ENCODE results near the gene QRICH2. TPM values are rescaled to one million over a fixed set of nuclear protein-coding genes. Genes with fewer than 3 reads are reported as not detected.

The QRICH2 gene
- total RNA-seq, 1 donor from 2014 or later, result 15.0 TPM

- Mint-ChIP-seq H3K27me3 (ENCODE audit: unreplicated experiment) (peaks cover 33% of the 10 kb centered on the region), H3K36me3 (ENCODE audit: low read depth, unreplicated experiment) (peaks cover 4% of the 10 kb centered on the region), H3K9me3 (ENCODE audit: unreplicated experiment) (no peaks in the 10 kb centered on the region), H3K4me3 (ENCODE audit: unreplicated experiment) (peak overlapping the region; percentile 94), H3K27ac (ENCODE audit: unreplicated experiment) (peak overlapping the region; percentile 97), H3K4me1 (ENCODE audit: unreplicated experiment) (peaks cover 43% of the 10 kb centered on the region)
- no peak for DNase-seq (ENCODE audit: low spot score)
- TF ChIP-seq, protein P1, sequence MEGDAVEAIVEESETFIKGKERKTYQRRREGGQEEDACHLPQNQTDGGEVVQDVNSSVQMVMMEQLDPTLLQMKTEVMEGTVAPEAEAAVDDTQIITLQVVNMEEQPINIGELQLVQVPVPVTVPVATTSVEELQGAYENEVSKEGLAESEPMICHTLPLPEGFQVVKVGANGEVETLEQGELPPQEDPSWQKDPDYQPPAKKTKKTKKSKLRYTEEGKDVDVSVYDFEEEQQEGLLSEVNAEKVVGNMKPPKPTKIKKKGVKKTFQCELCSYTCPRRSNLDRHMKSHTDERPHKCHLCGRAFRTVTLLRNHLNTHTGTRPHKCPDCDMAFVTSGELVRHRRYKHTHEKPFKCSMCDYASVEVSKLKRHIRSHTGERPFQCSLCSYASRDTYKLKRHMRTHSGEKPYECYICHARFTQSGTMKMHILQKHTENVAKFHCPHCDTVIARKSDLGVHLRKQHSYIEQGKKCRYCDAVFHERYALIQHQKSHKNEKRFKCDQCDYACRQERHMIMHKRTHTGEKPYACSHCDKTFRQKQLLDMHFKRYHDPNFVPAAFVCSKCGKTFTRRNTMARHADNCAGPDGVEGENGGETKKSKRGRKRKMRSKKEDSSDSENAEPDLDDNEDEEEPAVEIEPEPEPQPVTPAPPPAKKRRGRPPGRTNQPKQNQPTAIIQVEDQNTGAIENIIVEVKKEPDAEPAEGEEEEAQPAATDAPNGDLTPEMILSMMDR (IDR thresholded peaks at IDR 0.05; ENCODE audit: unreplicated experiment), result no peak
Observed at GRCh38 chr17:76267051-76267576, 41.0 kb downstream of the QRICH2 start.

DNA sequence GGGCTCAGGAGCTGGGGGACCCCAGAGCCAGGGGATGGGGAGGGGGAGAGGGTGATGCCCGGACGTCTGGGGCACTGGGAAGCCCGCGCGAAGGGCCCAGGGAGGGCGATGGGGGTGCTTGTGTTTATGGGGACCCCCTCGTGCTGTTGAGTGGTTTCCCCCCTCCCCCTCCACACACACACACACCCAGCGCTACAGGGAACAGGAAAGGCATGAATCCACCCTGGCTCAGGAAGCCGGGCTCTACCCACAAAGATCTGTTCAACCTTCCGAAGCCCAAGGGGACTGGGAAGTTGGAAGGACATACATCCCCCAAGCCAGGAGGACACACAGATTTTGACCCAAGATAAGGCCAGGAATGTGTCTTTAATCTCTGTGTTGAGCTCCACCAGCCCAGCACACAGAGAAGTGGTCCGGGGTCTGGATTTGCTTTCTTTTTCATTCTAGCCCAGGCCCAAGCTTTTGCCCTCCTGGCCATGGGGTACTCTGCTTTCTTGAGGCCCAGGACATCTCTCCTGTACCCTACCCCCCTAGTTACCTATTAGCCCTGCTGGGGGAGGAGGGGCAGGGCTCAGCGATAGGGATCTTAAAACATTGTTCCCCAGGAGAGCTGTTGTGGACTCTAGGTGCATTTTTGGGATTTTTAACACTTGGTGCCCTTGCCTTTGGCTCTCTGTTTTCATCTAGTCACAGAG, 41.7 kb downstream of the QRICH2 start:
- no peak for DNase-seq (ENCODE audit: low spot score)
- peak overlapping the region; percentile 94 for H3K4me3 Mint-ChIP-seq (ENCODE audit: unreplicated experiment)
- no peaks in the 10 kb centered on the region for H3K9me3 Mint-ChIP-seq (ENCODE audit: unreplicated experiment)
- peaks cover 4% of the 10 kb centered on the region for H3K36me3 Mint-ChIP-seq (ENCODE audit: low read depth, unreplicated experiment)
- TF ChIP-seq, protein P1 (IDR thresholded peaks at IDR 0.05; ENCODE audit: unreplicated experiment), result no peak
- peaks cover 50% of the 10 kb centered on the region for H3K4me1 Mint-ChIP-seq (ENCODE audit: unreplicated experiment)
- H3K27me3 Mint-ChIP-seq (ENCODE audit: unreplicated experiment), result peaks cover 33% of the 10 kb centered on the region
- H3K27ac Mint-ChIP-seq (ENCODE audit: unreplicated experiment), result peak overlapping the region; percentile 97

DNA sequence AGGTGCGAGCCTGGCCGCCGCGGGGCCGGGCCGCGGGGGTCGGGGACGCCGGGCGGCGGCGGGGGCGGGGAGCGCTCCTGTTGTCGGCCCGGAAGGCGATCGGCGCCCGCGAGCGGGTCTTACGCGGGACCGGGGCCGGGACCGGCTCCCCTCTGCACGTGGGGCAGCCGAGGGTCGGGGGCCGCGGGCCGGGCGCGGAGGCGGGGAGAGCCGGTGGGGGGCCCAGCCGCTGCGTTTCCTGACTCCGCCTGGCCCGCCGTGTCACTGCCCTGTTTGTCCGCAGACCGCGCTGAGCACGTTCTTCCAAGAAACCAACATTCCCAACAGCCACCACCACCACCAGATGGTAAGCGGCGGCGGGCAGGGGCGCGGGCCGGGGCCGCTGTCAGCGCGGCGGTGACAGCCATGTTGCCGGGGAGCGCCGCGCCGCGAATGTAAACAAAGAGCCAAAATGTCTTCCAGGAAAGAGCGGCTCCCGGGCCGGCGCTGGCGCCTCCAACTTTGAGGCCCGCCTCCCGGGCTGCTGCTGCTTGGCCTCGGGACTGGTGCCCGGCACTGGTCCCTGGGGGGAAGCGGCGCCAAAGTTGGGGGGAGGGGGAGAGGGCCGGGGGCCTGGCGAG, 42.3 kb downstream of the QRICH2 start:
- TF ChIP-seq, protein P1 (IDR thresholded peaks at IDR 0.05; ENCODE audit: unreplicated experiment), result no peak
- H3K27ac Mint-ChIP-seq (ENCODE audit: unreplicated experiment), result no peak overlapping the region
- H3K9me3 Mint-ChIP-seq (ENCODE audit: unreplicated experiment), result no peaks in the 10 kb centered on the region
- H3K4me1 Mint-ChIP-seq (ENCODE audit: unreplicated experiment), result peaks cover 50% of the 10 kb centered on the region
- H3K36me3 Mint-ChIP-seq (ENCODE audit: low read depth, unreplicated experiment), result peaks cover 4% of the 10 kb centered on the region
- peak; percentile 65 for DNase-seq (ENCODE audit: low spot score)
- H3K27me3 Mint-ChIP-seq (ENCODE audit: unreplicated experiment), result peaks cover 26% of the 10 kb centered on the region
- peak overlapping the region; percentile 94 for H3K4me3 Mint-ChIP-seq (ENCODE audit: unreplicated experiment)

GRCh38 chr17:76264755-76265623, 43.1 kb downstream of the QRICH2 start, which contains the start of gene UBALD2:
Gene UBALD2 (plus strand): TSS chr17:76265348. CDS start chr17:76265506, 158 bp downstream.
- TF ChIP-seq, protein P1 (IDR thresholded peaks at IDR 0.05; ENCODE audit: unreplicated experiment), result no peak
- Mint-ChIP-seq H3K27ac (ENCODE audit: unreplicated experiment) (peak within 1 kb of the TSS; percentile 97), H3K4me3 (ENCODE audit: unreplicated experiment) (peak within 1 kb of the TSS; percentile 94), H3K9me3 (ENCODE audit: unreplicated experiment) (no peaks in the 10 kb centered on the region), H3K36me3 (ENCODE audit: low read depth, unreplicated experiment) (peaks cover 3% of the 10 kb centered on the region), H3K4me1 (ENCODE audit: unreplicated experiment) (peaks cover 51% of the 10 kb centered on the region), H3K27me3 (ENCODE audit: unreplicated experiment) (peaks cover 25% of the 10 kb centered on the region)
- peak; percentile 99 for DNase-seq (ENCODE audit: low spot score)
